IPS-NIHi7 (cell line): ENCODE measurements around the gene ROR2.
"Not testable (repeated sequence)": the region's sequence is repeated elsewhere in the genome, so short reads cannot be mapped to it uniquely, and the experiment has no call there.

ENCODE experiments used
- DNase-seq: peaks from one replicate; pipeline ENCODE4 v3.0.0; 2012; ENCODE audit warnings: mixed read lengths; ENCODE audit errors: extremely low spot score

ROR2 gene

DNA sequence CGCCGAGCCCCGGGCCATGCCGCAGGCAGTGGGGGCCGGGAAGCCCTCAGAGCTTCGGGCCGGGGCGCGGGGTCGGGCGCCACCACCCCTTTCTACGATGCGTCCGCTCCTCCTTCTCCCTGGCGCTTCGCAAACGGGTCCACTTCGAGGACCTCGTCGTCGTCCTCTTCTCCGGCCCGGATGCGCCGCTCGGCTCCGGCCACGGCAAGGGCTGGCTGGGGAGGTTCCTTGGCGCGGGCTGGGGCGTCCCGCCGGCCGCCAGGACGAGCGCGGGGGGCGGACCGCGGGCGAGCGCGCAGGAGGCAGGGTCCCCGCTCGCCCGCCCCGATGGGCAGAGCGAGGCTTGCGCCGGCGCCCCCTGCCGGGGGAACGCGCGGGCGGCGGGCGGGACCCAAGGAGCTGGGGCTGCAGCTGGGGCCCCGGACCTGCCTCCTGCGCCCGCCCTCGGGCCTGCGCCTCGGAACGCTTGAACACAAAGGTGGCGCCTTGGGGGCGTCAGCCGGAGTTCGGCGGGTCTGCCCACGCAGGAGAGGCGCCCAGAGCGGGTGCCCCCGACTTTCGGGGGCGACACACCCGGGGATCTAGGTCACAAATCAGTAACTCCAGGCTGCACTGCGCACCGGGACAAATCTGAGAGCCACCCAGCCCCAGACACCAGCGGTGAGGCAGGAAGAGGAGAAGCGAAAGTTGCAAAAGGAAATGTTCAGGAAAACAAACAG is at the start of gene ROR2:
Gene ROR2, minus strand, starts transcription at position 283 of the 719 bp plus-strand sequence.
- peak; percentile 88 for DNase-seq

DNA sequence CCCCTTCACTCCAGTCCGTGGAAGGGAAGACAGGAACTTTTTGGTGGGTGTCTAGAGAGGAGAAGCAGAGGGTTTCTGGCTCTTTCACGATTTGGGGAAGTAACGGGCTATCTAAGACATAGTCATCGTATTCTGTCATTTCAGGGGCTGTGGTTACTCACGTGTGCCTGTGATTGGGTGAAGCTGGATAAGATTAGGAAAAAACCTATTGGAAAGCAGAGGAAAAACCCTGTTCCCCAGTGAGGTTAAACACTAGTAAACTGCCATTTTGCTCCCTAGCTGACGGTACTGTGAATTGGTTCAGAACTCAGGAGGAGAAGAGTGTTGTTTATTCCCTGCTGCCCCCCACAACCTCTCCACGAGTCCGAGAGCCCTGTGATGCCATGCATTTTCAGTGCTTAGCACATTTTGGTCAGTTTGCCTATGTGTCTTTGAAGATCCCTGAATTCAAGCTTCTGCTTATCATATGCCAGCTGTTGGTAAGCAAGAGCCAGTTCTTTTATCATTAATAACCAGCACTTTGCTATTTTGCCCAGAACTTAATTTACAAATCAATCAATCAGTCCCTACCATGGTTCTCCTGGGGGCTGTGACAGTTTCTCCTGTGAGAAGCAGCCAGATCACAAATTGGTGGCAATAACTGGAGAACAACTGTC is 45.1 kb upstream of the ROR2 start:
- no peak for DNase-seq

DNA sequence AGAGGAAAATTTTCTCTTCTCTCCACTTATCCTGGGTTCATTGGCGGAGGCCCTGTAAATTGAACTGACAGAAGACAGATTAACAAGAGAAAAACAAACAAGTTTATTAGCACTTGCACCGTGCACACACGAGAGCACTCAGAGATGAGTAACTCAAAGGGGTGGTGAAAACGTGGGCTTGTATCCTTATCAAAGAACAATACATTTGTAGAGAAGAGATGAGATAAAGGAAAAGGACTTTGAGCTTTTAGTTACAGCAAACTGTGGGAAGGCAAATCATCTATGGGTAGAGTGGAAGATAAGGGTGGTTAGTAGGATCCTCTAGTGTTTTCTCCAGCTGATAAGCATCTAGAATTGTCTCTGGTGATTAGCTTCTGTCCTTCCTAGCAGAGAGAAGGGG is 44.4 kb upstream of the ROR2 start:
- no peak for DNase-seq

GRCh38 chr9:91992461-91993041 is 42.5 kb upstream of the ROR2 start:
- DNase-seq, result no peak

DNA sequence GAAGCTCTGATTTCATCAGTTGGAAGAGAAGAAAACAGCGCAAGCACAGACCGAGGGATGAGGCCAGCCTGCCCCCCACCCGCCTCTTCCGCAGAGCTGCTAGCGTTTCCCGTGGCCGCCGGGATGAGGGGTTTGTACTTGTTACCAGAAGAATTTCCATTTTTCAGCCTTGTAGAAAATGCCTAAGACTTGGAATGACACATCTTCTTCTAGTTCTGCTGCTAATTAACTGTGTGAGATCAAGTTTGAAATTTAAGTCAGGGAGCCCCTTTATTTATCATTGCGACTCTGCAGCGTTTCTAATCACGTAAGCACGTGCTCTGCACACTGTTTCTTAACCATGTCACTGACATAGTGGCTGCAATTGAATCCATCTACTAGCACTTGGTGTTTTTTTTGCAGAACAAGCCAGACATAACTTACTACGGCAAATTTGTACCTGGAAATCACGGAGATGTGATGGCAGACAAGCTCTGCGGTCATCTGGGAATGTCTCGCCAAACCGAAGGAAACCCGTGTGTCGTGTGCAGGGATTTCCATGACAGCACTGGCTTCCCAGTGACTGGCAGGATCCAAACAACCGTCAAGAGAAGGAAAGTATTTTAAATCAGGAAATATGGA is 41.8 kb upstream of the ROR2 start:
- DNase-seq, result no peak

DNA sequence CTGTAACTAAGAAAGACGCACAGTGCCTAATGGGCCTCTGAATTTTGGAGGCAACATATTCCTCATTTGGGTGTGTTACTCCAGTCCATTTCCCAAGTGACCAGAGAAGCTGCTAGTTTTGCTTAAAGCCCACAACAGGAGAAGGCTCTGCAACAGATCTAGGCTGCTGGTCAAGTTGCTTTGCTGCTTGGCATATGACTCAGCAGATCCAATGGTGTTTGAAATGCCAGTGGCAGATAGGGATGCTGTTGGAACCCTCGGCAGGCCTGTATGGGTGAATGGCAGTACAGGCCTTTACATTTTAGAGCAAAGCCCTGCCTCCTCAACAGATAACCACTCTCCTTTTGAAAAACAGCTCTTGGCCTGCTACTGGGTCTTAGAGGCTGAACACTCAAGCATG is 36.2 kb upstream of the ROR2 start:
- no peak for DNase-seq

GRCh38 chr9:91985692-91986091 is 35.7 kb upstream of the ROR2 start:
- no peak for DNase-seq

- DNase-seq, result peak; percentile 73
These were observed 28.8 kb upstream of the ROR2 start for GRCh38 chr9:91978740-91979414.

- DNase-seq, result not testable (repeated sequence)
These were observed 25.2 kb upstream of the ROR2 start for GRCh38 chr9:91975254-91975653.

DNA sequence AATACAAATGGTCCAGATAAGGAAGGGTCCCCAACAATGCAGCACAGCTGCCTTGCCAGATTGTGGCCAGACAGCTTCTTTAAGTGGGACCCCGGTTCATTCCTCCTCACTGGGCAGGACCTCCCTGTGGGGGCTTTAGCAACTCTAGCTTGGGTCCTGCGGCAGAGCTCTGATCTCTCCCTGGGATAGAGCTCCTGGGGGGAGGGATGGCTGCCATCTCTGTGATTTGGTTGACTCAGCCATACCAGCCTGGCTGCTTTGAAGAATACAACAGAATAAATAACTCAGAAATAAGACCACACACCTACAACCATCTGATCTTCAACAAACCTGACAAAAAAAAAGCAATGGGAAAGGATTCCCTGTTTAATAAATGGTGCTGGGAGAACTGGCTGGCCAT is 22.7 kb upstream of the ROR2 start:
- DNase-seq, result no peak

DNA sequence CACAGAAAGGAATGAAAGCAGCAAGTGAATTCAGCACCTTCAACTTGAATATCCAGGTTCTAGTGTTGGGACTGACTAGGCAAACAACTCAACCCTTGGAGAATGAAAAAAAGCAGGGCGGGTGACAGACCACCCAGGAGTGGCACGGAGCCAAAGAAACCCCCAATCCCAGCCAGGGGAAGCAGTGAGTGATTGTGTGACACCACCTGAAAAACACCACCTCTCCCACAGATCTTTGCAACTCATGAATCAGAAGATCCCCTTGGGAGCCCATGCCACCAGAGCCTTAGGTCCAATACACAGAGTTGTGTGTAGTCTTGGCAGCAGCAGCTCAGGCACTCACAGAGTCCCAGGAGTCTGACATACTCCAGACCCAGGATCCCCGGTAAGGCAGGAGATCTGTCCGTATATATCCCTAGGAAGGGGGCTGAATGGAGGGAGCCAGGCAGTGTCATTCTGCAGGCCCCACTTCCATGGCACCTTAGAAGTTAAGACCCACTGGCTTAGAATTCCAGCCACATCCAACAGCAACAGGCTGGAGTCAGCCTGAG is 22.1 kb upstream of the ROR2 start:
- no peak for DNase-seq

DNA sequence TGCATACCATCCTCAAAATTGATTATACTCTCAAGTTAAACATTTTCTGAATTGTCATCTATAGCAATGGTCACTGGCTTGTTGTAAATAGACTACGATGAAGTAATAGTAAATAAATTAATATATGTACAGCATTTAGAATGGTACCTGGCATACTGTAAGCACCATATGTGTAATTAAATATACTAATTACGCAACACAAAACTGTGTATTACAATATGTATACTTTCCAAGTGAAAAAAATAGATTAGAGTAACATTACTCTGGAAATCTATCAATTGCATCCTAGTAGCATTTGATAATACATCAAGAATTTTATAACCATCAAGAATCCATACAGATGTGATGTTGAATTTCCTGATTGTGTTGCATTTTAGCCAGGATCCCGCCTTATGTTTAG is 17.2 kb upstream of the ROR2 start:
- no peak for DNase-seq

GRCh38 chr9:91966503-91966902 is 16.5 kb upstream of the ROR2 start:
- DNase-seq, result no peak

- no peak for DNase-seq
These were observed 13.7 kb upstream of the ROR2 start for GRCh38 chr9:91963711-91964240.

GRCh38 chr9:91960367-91960766 is 10.3 kb upstream of the ROR2 start:
- no peak for DNase-seq

DNA sequence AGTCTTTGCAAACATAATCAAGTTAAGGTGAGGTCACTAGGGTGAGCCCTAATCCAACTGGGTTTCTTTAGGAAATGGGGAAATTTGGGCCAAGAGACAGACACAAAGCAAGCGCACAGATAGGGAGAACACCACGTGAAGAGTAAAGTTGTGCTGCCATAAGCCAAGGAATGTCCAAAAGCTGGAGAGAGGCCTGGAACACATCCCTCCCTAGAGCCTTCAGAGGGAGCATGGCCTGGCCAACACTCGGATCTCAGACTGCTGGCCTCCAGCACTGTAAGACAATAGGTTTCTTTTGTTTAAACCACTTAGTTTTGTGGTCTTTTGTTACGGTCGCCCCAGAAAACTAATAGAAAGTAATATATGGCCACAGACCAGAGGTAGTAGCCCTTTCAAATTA is 8.1 kb upstream of the ROR2 start:
- DNase-seq, result no peak

GRCh38 chr9:91954841-91955471 is 4.9 kb upstream of the ROR2 start:
- DNase-seq, result peak; percentile 82

- DNase-seq, result no peak
These were observed 3.7 kb upstream of the ROR2 start for GRCh38 chr9:91953718-91954117.

DNA sequence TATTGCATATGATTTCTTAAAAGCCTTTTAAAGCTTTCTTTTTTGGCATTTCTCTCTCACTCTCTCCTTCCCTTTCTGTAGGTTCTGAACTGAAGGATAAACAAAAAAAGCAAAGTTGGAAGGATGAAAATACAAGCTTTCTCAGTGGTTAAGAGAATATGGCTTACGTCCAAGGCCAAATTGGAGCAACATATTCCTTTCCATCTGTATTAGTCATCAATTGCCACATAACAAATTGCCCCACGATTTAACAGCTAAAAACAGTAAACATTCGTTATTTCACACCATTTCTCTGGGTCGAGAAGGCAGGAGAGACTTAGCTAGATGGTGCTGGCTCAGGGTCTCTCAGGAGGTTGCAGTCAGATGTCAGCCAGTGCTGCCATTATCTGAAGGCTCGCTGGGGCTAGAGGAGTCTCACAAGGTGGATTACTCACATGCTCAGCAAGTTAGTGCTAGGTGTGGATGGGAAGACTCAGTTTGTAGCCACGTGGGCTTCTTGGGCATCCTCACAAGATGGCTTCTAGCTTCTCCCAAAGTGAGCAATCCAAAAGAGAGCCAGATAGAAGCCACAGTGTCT is 2.0 kb upstream of the ROR2 start:
- DNase-seq, result no peak

GRCh38 chr9:91949392-91949945 is 559 bp downstream of the ROR2 start:
- peak; percentile 23 for DNase-seq
